A549 (cell line): ENCODE measurements around the gene GPRASP3.

Experiments used
- CEBPB ChIP-seq, 2 experiments: fragments of >200 bp in 1 of 2; sonication (Bioruptor Twin) in 1 of 2; formaldehyde crosslinking in 1 of 2; IDR thresholded peaks; 2 replicates each; pipeline ENCODE4 v1.6.1; 2012 to 2016
- CTCF ChIP-seq: fragments of >200 bp; sonication (Bioruptor Twin); formaldehyde crosslinking; IDR thresholded peaks from 3 replicates; pipeline ENCODE4 v1.5.1; 2016
- EP300 ChIP-seq, 2 experiments: fragments of >200 bp; sonication (Bioruptor Twin); formaldehyde crosslinking; IDR thresholded peaks; 2 replicates in 1 of 2; 3 replicates in 1 of 2; pipeline ENCODE4 v1.6.1; 2016 to 2017
- HDAC2 ChIP-seq: fragments of 200-600 bp; sonication (generic); IDR thresholded peaks from 2 replicates; pipeline ENCODE4 v1.6.1; 2016
- HOXB13 ChIP-seq: fragments of 250-450 bp; sonication (Bioruptor Pico); IDR thresholded peaks from 2 replicates; pipeline ENCODE4 v1.5.0; 2020; ENCODE audit warnings: low read depth, mild to moderate bottlenecking, moderate library complexity
- MAFK ChIP-seq: fragments of 450-650 bp; IDR thresholded peaks from 2 replicates; pipeline ENCODE4 v1.6.1; 2014; ENCODE audit not compliant: partially characterized antibody
- NFE2L2 ChIP-seq: fragments of 150-350 bp; conservative IDR thresholded peaks from 2 replicates; pipeline ENCODE4 v1.6.1; 2014; ENCODE audit warnings: low read length
- PHF8 ChIP-seq: fragments of 200-600 bp; sonication (generic); IDR thresholded peaks from 2 replicates; pipeline ENCODE4 v1.6.1; 2016; ENCODE audit warnings: low read depth, mild to moderate bottlenecking, antibody characterized with exemption, moderate library complexity, borderline replicate concordance
- POLR2A ChIP-seq: IDR thresholded peaks from 2 replicates; pipeline ENCODE4 v1.6.1; 2012; ENCODE audit warnings: mild to moderate bottlenecking, low read length
- RCOR1 ChIP-seq: fragments of 150-350 bp; IDR thresholded peaks from 2 replicates; pipeline ENCODE4 v1.6.1; 2014; ENCODE audit warnings: antibody characterized with exemption, low read length, low read depth
- REST ChIP-seq: fragments of 200-600 bp; sonication (generic); IDR thresholded peaks from 2 replicates; pipeline ENCODE4 v1.6.1; 2016; ENCODE audit warnings: antibody characterized with exemption, mild to moderate bottlenecking, moderate library complexity
- SREBF2 ChIP-seq: fragments of 450-650 bp; IDR thresholded peaks from 2 replicates; pipeline ENCODE4 v1.6.1; 2014; ENCODE audit warnings: mild to moderate bottlenecking, moderate library complexity
- ZNF302 ChIP-seq: fragments of 250-450 bp; sonication (Bioruptor Pico); IDR thresholded peaks from 2 replicates; pipeline ENCODE4 v1.9.0; 2021; ENCODE audit warnings: inconsistent platforms, mild to moderate bottlenecking, moderate library complexity
- TF ChIP-seq, protein P1 (sequence below): fragments of 450-650 bp; IDR thresholded peaks from 2 replicates; pipeline ENCODE4 v1.6.1; 2014; ENCODE audit warnings: antibody characterized with exemption

DNA sequence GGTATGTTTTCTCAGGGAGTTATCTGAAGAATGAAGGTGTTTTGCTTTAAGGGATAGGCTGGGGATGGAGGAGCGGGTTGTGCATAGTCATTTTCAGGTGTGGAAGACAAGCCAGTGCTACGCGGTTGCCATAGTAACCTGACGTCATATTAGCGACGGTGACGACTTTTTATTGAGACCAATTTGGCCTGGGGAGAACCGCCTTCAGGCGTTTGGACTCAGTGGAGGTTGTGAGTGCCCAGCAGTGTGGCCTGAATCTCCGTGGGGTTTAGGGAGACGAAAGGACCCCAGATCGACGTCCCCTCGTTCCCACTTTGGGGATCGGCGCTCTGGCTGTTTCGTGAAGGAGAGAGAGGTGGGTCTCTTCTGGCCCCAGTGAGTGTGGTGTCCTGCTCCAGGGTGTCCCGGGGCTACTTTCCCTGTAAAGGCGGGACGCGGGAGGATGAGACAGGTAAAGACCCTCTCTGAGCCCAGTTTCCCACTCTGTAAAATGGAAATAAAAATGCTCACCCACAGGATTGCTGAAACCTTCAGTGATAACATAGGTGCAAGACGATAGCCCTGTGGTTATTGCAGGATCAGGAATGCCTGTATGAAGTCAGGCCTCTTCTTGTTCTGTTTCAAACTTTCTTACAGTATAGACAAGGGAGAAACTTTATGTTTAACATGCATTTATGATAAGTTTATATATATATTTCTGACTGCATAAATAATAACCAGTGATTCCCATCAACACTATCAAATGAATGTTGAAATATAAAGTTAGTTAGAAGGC, 48.6 kb downstream of the GPRASP3 start:
- TF ChIP-seq EP300 (IDR thresholded peaks at IDR 0.05) (no peak), PHF8 (peak; percentile 84), CTCF (no peak), RCOR1 (no peak), CEBPB (IDR thresholded peaks at IDR 0.05) (no peak), HOXB13 (CRISPR knock-in tag) (no peak), REST (no peak), MAFK (peak; percentile 70), HDAC2 (no peak), SREBF2 (no peak), POLR2A (peak; percentile 52), ZNF302 (CRISPR knock-in tag) (no peak), NFE2L2 (0 out of 2 replicates have a peak, but pooled peaks have one; percentile 35)
- TF ChIP-seq, protein P1, sequence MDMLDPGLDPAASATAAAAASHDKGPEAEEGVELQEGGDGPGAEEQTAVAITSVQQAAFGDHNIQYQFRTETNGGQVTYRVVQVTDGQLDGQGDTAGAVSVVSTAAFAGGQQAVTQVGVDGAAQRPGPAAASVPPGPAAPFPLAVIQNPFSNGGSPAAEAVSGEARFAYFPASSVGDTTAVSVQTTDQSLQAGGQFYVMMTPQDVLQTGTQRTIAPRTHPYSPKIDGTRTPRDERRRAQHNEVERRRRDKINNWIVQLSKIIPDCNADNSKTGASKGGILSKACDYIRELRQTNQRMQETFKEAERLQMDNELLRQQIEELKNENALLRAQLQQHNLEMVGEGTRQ = no peak
